GM19351 (cell line): ENCODE results near the gene FRMPD1.
"Not testable (repeated sequence)": the region's sequence is repeated elsewhere in the genome, so short reads cannot be mapped to it uniquely, and the experiment has no call there.

Experiments
- ATAC-seq: cut with Tn5 transposase; IDR thresholded peaks from one replicate; pipeline ENCODE4 v1.9.1; 2021; ENCODE audit warnings: mild to moderate bottlenecking, moderate library complexity; ENCODE audit not compliant: unreplicated experiment

FRMPD1 gene

GRCh38 chr9:37650873-37651768 lies at the start of gene FRMPD1:
Gene FRMPD1 (plus strand): TSS chr9:37650954. CDS start chr9:37692642, 41,688 bp downstream.
- ATAC-seq = peak; percentile 94

GRCh38 chr9:37602061-37602460 lies 48.7 kb upstream of the FRMPD1 start:
- not testable (repeated sequence) for ATAC-seq

GRCh38 chr9:37602817-37603216 lies 47.9 kb upstream of the FRMPD1 start:
- no peak for ATAC-seq

GRCh38 chr9:37604296-37604695 lies 46.5 kb upstream of the FRMPD1 start:
- no peak for ATAC-seq

GRCh38 chr9:37608250-37608649 lies 42.5 kb upstream of the FRMPD1 start:
- ATAC-seq = no peak

GRCh38 chr9:37609735-37610397 lies 40.9 kb upstream of the FRMPD1 start:
- ATAC-seq = no peak

GRCh38 chr9:37611014-37611413 lies 39.7 kb upstream of the FRMPD1 start:
- ATAC-seq = no peak

- no peak for ATAC-seq
Measured at GRCh38 chr9:37611961-37612360, 38.8 kb upstream of the FRMPD1 start.

GRCh38 chr9:37617161-37617560 lies 33.6 kb upstream of the FRMPD1 start:
- no peak for ATAC-seq

- ATAC-seq = no peak
Measured at GRCh38 chr9:37617832-37618231, 32.9 kb upstream of the FRMPD1 start.

GRCh38 chr9:37618817-37619216 lies 31.9 kb upstream of the FRMPD1 start:
- ATAC-seq = no peak

- no peak for ATAC-seq
Measured at GRCh38 chr9:37619806-37620205, 30.9 kb upstream of the FRMPD1 start.

GRCh38 chr9:37620396-37620795 lies 30.4 kb upstream of the FRMPD1 start:
- ATAC-seq = no peak

- no peak for ATAC-seq
Measured at GRCh38 chr9:37621273-37622121, 29.3 kb upstream of the FRMPD1 start.

GRCh38 chr9:37622462-37622861 lies 28.3 kb upstream of the FRMPD1 start:
- ATAC-seq = no peak

- no peak for ATAC-seq
Measured at GRCh38 chr9:37623267-37623666, 27.5 kb upstream of the FRMPD1 start.

- ATAC-seq = no peak
Measured at GRCh38 chr9:37624073-37624472, 26.7 kb upstream of the FRMPD1 start.

- ATAC-seq = no peak
Measured at GRCh38 chr9:37625036-37625757, 25.6 kb upstream of the FRMPD1 start.

GRCh38 chr9:37625758-37626147 lies 25.0 kb upstream of the FRMPD1 start:
- no peak for ATAC-seq

- ATAC-seq = no peak
Measured at GRCh38 chr9:37626708-37627292, 24.0 kb upstream of the FRMPD1 start.
